ENCODE data around the gene CYS1. TPM values are rescaled to one million over a fixed set of nuclear protein-coding genes. Genes with fewer than 3 reads are reported as not detected.

CYS1 gene
- total RNA-seq, 1 experiment from 2014 or later = not detected

GRCh38 chr2:10045561-10046355, 34.5 kb downstream of the CYS1 start:
- no peak for DNase-seq (ENCODE audit: unreplicated experiment)
- ChIA-PET CTCF (interaction anchor here (0.7 to 5.3 kb wide), 9 partner anchors 26 to 677 kb away, joined by 3 to 81 read pairs (median 4); no protein-coding TSS in a partner anchor), POLR2A (interaction anchor here (2.3 kb wide), 1 partner anchor 202 kb away, joined by 11 read pairs; the partner anchor contains the start of gene TAF1B)
- Mint-ChIP-seq H3K27ac (ENCODE audit: low read depth, unreplicated experiment) (no peak overlapping the region), H3K36me3 (ENCODE audit: insufficient read depth, unreplicated experiment) (peaks cover 25% of the 10 kb centered on the region), H3K9me3 (ENCODE audit: unreplicated experiment) (no peaks in the 10 kb centered on the region), H3K4me1 (ENCODE audit: insufficient read depth, unreplicated experiment) (peaks cover 4% of the 10 kb centered on the region), H3K4me3 (ENCODE audit: unreplicated experiment) (peak overlapping the region; percentile 6), H3K27me3 (ENCODE audit: insufficient read depth, unreplicated experiment) (no peaks in the 10 kb centered on the region)
- no peak for TF ChIP-seq CTCF (IDR thresholded peaks at IDR 0.05; ENCODE audit: unreplicated experiment)
- intact Hi-C loops (cut with micrococcal nuclease) = loop anchor here (10.0 kb wide), 1 partner anchor 491 kb away; the partner anchor contains the start of gene ADAM17
- no TSS peak for BruUV-seq (replicated peaks)

- BruUV-seq (replicated peaks) = no TSS peak
- Mint-ChIP-seq H3K4me3 (ENCODE audit: unreplicated experiment) (peak overlapping the region; percentile 73), H3K4me1 (ENCODE audit: insufficient read depth, unreplicated experiment) (peaks cover 4% of the 10 kb centered on the region), H3K27ac (ENCODE audit: low read depth, unreplicated experiment) (peak overlapping the region; percentile 75), H3K27me3 (ENCODE audit: insufficient read depth, unreplicated experiment) (no peaks in the 10 kb centered on the region), H3K9me3 (ENCODE audit: unreplicated experiment) (no peaks in the 10 kb centered on the region), H3K36me3 (ENCODE audit: insufficient read depth, unreplicated experiment) (peaks cover 25% of the 10 kb centered on the region)
- POLR2A ChIA-PET = interaction anchor here (0.6 to 2.3 kb wide), 6 partner anchors 17 to 243 kb away, joined by 3 to 11 read pairs (median 4); partner anchors contain the start of gene TAF1B
- CTCF ChIA-PET = interaction anchor here (0.6 to 5.3 kb wide), 6 partner anchors 60 to 500 kb away, joined by 3 to 81 read pairs (median 4); no protein-coding TSS in a partner anchor
- no peak for TF ChIP-seq CTCF (IDR thresholded peaks at IDR 0.05; ENCODE audit: unreplicated experiment)
- intact Hi-C loops (cut with micrococcal nuclease) = loop anchor here (1.0 to 10.0 kb wide), 2 partner anchors 68 to 489 kb away; partner anchors contain the start of gene ADAM17
- DNase-seq (ENCODE audit: unreplicated experiment) = peak; percentile 92
These were observed 36.2 kb downstream of the CYS1 start for GRCh38 chr2:10043906-10044601.

DNA sequence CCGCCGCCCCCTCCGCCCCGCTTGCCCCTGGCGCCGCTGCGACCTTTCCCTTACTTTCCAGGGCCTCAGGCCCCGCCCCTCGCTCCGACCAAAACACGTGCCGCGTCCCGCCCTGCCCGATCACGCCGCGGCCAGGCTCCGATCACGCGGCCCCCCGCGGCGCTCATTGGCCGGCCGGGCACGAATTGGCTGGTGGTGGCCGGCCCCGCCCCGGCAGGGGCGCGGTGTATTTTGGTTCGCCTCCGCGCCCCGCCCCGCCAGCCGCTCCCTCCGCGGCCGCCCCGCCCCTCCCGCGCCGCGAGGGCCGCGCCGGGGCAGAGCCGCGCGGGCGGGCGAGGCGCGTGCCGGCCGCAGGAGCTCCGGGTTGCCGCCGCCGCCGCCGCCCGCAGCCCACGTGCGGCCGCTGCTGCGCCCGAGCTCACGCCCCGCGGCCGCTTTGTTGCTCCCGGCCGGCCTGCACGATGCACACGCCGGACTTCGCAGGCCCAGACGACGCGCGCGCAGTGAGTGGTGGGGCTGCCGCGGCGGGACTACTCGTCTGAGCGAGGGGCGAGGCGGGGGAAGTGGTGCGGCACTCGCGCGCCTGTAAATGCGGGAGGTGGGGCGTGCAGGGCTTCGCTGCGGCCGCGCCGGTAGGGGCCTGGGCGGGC, 36.8 kb downstream of the CYS1 start, which contains the start of gene KLF11:
TSS of gene KLF11 (plus strand) at position 295 of the 650 bp plus-strand sequence. CDS start at position 462, 167 bp downstream.
- no TSS peak for BruUV-seq (replicated peaks)
- Mint-ChIP-seq H3K9me3 (ENCODE audit: unreplicated experiment) (no peaks in the 10 kb centered on the region), H3K36me3 (ENCODE audit: insufficient read depth, unreplicated experiment) (peaks cover 21% of the 10 kb centered on the region), H3K4me3 (ENCODE audit: unreplicated experiment) (peak within 1 kb of the TSS; percentile 73), H3K27ac (ENCODE audit: low read depth, unreplicated experiment) (peak within 1 kb of the TSS; percentile 75), H3K27me3 (ENCODE audit: insufficient read depth, unreplicated experiment) (no peaks in the 10 kb centered on the region), H3K4me1 (ENCODE audit: insufficient read depth, unreplicated experiment) (peaks cover 4% of the 10 kb centered on the region)
- peak; percentile 87 for DNase-seq (ENCODE audit: unreplicated experiment)
- TF ChIP-seq CTCF (IDR thresholded peaks at IDR 0.05; ENCODE audit: unreplicated experiment) = no peak
- intact Hi-C loops (cut with micrococcal nuclease) = loop anchor here (1.0 to 10.0 kb wide), 2 partner anchors 67 to 489 kb away; partner anchors contain the start of gene ADAM17
- CTCF ChIA-PET = interaction anchor here (0.6 to 1.3 kb wide), 2 partner anchors 13 to 273 kb away, joined by 3 to 5 read pairs; no protein-coding TSS in a partner anchor
- POLR2A ChIA-PET = interaction anchor here (0.6 to 2.3 kb wide), 7 partner anchors 18 to 244 kb away, joined by 3 to 11 read pairs (median 3); partner anchors contain the start of gene TAF1B
